Right ventricle myocardium superior (tissue), 1 donor: Measurements from ENCODE around the gene PBRM1. TPM values are rescaled to one million over a fixed set of nuclear protein-coding genes. Genes with fewer than 3 reads are reported as not detected.
A peak's percentile ranks its signal among the peaks of the same experiment; 100 is the strongest.
"Not testable (repeated sequence)": the region's sequence is repeated elsewhere in the genome, so short reads cannot be mapped to it uniquely, and the experiment has no call there.

ENCODE experiments used
- ATAC-seq: fragments of 200-7000 bp; cut with Tn5 transposase; one replicate; pipeline ENCODE4 v1.9.1; 2020; ENCODE audit warnings: mild to moderate bottlenecking; ENCODE audit not compliant: poor library complexity
- DNase-seq: peaks from one replicate; pipeline ENCODE4 v3.0.0-alpha.2; 2020
- intact Hi-C: fragments of 100-400 bp; cut with DNase I; formaldehyde crosslinking; loops from one replicate; pipeline ENCODE4 v1.11.2; 2022
- total RNA-seq: library from RNA; stranded (reverse); fragmentation: NEBNext Ultra II Directional; extraction: Animal tissue kit (Norgen Biotek cat#: 25700); gene quantifications from one replicate; pipeline ENCODE4 v1.2.1, GENCODE V29; 2021
- donor health status: DM: no; HTN: yes; CAD: no; lungs with severe emphysema.

Gene PBRM1
- total RNA-seq, 1 donor from 2014 or later: 45.1 TPM

DNA sequence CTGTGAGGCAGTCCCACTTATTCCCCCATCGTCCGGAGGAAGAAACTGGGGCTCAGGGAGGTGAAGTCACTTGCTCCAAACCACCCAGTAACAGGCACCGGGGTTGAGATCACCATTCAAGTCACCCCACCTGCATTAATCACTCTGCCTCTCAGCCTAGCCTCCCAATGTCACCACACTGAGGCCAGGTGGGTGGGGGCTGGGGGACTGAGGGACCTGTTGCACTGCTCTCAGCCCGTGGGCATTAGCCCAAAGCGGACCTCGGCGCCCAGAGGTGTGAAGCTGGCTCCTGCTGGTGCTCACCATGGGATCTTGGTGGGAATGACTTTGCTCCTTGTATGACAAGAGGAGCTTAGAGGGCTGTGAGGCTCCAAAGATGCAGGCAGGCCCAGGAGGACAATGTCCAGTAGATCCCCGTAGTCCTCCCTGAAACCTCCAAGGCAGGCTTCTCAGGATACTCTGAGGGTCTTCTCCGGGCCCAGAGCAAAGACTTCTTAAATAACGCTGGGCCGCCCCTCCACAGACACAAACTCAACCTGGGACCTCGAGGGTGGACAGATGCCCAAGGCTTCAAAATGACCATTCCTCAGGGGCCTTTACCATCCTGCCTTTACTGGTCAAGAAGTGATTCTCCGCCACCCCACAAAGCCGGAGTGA lies 153.7 kb downstream of the PBRM1 start:
- no peak for DNase-seq
- intact Hi-C loops: no loop called here
- no peak for ATAC-seq

DNA sequence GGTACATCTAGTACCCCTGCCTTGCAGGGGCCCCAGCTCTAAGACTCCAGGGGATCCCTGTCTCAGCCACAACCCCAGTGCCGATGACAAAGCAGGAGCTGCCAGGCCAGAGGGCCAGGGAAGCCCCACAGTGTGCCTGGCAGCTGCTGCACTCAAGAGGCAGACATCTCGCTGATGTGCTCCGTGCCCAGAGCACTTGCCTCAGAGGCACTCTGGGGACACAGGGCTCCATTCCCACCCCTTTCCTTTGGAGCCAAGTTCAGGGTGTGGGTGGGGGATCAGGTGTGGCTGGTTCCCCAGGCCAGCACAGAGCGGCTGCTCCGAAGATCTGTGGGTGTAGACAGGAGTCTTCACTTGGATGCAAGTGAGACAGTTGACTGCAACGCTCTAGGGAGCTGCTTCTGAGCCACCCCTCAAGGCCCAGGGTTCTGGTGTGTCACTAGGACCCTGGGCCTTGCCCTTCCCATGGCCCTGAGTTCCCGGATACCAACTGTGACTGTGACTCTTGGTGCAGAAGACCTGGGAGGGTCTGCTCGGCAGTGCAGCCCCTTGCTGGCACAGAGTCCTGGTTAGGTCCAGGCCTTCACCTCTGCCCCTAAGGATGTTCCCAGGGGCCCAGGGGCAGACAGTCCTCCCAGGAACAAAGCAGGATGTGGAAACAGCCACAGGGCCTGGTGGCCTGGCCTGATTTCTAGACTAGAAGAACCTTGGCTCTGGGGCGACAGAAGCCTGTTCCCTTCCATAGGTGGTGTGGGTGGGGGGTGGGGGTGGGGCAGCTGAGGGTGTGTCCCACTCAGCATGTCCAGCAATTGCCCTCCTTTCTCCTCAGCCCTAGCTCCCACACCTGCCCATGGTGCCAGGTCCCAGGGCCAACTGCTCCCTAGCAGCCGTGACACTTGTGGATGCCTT lies 154.5 kb downstream of the PBRM1 start:
- ATAC-seq (peak; percentile 65), DNase-seq (peak; percentile 79)
- intact Hi-C loops: no loop called here

DNA sequence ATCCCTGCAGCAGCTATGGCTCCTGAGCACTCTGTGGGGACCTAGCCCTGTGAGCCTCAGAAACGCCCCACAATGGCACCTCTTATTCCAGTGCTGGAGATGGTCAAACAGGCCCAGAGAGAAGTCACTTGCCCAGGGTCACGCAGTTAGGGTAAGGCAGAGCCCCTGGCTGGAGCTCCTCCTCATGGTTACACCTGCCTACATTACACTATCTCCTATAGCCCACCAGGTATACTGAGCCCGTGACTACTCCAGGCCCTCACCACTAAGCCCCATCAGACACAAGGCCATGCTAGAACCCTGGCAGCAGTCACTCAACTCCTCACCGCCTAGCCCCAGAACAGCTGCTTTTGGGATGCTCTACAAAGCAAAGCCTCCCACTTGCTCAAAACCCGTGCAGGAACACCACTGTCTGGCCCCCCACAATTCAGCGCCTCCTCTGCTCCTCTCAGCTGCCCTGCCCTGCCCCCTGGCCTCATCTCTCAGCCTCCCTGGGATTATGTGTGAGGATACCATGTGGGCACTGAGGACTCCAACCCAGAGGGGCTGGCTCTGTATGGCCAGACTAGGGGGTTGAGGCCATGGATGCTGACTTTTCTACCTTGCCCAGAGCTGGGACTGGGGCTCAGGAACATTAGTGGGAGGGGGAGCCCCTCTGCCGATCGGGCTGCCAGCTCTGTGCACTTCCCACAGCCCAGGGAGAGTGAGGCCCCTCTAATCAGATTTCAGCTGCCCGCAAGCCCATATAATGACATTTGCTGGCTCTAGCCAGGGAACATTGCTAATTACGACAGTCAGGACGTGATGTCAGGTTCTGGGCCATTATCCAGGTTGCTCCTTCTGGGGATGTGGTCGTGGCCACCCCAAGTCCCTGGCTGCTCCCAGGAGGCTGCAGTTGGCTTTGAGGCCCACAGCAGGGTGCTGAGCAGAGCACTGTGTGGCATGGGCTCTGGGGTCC lies 156.1 kb downstream of the PBRM1 start:
- intact Hi-C loops: no loop called here
- ATAC-seq (peak; percentile 58), DNase-seq (peak; percentile 72)

DNA sequence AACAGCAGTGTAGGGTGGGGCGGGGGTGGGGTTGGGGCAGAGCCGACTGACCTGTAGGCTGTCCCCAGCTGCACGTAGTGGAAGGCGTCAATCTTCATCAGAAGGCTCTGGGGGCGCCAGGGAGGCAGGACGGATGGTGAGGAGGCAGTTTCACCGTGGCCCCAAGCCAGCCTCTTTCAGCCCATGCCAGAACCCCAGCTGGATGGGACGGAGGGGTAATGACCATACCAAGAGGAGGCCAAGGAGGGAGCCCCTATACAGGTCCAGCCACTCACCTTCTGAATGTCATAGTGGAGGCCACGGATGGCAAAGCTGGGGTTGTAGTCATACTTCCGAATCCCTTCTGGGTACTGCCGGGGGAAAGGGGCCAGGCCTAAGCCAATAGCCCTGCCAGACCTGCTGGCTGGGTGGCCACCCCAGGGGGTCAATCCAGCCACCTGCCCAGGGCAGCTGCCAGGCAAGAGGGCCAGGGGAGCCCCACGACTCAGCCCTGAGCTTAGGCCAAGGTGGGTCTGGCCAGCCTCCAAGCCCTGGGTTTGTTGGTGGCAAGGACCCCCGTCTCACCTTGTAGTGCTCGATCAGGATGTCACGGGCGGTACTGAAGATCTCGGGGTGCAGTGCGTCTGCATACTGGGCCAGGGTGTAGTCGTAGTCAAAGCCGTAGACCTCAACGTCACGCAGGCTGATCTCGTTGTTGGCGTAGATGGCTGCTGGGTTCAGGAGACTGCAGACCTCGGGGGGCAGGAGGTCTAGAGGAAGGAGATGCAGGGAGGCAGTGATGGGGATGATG lies 156.9 kb downstream of the PBRM1 start:
- ATAC-seq (no peak), DNase-seq (no peak)
- intact Hi-C loops: no loop called here

DNA sequence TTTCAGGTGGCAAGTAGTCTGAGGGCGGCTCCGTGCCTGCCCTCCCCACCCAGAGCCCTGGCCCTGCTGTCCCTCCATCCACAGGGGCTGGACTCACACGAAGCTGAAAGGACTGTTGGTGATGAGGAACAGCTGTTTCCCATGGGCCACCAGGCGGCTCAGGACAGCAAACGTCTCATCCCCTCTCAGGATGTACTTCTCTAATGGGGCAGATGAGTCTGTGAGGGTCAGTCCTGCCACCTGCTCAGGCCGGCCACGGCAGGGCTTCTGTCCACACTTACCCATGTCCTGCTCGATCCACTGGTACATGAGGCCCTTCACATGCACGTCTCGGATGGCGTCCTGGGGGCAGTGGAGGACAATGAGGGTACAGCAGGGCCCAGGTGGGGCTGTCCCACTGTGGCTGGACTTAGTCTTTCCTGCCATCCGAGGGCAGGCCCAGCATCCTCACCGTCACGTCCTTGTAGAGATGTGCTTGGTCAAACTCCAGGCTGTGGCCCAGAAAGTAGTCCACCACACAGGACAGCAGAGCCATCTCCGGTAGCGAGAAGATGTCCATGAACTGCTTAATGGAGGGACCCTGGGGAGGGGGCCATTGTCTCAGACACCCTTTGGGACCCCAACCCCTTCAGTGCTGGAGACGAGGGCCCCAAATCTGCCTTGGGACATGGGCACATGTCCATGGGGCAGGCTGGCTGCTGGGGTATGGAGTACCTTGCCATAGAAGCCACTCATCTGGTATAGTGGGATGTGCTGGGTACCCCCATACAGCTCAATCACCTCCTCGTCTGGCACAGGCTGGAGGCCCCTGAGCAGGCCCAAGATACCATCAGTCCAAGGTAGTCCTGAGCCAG lies 157.8 kb downstream of the PBRM1 start:
- ATAC-seq (no peak), DNase-seq (peak; percentile 40)
- intact Hi-C loops: no loop called here

DNA sequence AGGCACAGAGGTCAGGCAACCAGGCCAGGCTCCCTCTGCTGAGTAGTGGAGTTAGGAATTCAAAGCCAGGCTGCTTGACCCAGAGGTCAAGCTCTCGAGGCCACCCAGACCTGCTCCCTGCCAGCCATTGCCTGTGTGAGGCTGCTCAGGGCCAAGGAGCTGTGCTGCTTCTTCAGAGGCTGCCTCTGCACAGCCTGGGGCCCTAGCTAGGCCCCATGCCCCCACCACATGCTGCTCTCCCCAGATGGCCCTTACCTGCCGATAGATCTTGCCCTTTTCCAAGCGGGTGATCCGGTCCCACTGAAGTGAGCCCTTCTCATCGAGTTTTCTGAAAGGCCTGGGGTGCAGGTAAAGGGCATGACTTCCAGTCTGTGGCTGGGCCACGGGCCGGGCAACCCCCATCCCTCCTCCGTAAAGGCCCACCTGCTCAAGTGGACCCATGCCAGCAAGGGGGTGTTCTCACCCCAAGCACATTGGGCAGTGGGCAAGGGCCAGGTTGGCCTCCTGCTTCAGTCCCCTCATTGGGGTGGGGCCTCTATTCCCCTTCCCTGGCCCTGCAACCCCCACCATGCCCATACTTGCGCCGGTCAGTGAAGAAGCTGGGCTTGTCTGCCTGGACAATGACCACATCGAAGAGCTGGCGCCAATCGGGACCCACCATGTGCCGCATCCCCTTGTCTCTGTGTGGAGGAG lies 158.5 kb downstream of the PBRM1 start:
- DNase-seq (peak; percentile 43), ATAC-seq (no peak)
- intact Hi-C loops: no loop called here

DNA sequence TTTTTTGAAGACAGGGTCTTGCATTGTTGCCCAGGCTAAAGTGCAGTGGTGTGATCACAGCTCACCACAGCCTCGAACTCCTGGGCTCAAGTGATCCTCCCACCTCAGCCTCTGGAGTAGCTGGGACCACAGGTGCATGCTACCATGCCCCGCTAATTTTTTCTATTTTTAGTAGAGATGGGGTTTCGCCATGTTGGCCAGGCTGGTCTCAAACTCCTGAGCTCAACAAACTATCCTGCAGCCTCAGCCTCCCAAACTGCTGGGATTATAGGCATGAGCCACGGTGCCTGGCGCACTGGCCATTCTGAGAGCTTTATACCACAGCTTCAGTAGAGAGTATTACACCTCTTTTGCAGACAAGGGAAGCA lies 159.1 kb downstream of the PBRM1 start:
- intact Hi-C loops, ATAC-seq, DNase-seq: not testable (repeated sequence)

DNA sequence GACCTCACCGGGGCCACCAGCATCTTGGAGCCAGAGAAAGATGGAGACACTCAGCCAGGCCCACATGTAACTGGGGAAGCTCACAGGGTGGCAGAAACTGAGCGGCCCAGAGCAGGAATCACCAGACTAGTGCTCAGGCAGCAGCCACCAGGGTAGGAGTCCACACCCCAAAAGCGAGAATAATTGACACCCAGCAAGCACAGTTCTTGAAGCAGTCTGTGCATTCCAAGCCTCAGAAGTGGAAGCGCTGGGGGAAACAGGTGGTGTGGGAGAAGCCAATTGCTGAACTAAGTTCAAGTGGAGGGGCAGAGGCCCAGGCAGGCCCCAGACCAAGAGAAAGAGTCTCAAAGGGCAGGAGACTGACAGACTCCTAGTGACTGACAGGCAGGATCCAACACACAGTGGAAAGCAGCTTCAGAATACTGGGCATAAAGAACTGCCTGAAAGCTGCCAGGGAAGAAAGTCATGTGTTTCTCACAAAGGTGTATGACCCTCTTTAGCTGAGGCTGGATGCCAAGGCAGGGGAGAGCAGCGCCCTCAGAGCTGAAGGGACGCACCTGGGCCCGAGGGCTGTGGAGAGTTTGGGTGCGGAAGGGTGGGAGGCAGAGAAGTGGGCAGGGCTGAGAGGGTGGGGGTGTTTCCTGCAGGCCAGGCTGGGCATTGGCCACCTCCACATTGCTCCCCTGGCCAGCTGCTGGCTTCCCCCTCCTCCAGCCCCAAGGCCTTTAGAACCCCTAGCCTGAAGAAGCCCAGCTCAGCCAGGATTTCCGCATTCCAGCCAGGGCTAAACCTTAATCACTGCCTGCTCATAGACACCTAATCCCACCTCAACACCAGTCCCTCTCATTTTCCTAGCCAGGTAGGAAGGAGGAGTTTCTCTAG lies 159.8 kb downstream of the PBRM1 start:
- intact Hi-C loops: no loop called here
- ATAC-seq (no peak), DNase-seq (peak; percentile 34)

DNA sequence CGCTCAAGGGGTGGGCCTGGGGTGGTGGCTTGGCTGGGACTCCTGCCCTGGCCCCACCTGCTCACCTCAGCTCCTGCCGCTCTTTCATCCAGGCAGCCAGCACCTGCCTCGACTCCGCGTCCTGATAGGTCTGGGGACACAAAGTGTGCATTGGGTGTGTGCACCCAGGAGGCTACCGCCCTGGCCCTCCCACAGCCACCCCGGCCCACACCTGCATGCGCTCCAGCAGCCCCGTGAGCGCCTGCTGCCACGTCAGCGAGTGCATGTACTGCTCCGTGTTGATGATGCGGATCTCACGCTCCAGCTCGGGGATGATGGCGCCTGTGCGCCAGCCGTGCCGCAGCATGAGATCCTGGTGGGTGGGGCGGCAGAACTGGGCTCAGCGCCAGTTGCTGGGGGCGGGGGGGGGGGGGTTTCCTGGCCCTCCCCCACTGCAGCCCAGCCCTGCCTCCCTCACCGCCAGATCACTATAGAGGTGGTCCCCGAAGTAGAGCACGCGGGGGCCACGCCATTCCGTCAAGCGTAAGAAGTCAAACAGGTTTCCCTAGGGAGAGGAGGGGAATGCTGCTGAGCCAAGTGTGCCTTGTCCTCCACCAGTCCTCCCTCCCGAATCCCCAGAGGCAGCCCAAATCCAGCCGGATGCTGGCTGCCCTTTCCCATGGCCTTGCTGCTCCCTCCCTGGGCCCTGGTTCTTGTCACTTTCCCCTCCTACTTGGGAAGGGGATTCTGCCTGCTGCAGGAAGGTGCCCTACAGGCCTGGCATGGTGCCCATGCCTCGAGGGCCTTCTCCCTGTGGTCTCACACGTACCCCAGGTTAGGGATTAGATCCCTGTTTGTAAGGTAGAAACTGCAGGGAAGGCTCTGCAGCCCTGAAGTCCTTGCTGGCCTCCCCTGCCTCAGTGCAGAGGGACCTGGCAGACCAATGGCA lies 160.7 kb downstream of the PBRM1 start:
- intact Hi-C loops: no loop called here
- peak; percentile 1 for ATAC-seq
- DNase-seq: peak; percentile 55

DNA sequence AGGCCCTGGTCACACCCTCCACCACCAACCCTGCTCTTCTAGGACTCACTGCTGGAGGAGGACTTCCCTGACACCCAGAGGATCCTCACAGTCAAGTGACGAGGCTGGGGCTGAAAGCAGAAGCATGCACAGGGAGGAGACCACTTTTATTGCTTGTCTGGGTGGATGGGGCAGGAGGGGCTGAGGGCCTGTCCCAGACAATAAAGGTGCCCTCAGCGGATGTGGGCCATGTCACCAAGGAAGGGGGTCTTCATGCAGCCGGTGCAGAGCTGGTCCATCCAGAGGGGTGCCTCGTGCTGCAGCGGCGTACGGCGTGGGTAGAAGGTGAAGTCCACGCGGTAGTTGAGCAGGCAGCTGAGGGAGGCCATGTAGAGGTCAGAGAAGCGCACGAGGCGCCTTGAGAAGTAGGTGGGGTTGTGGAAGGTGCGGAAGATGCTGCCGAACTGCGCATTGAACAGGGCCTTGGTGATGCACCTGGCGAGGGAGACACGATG lies 161.4 kb downstream of the PBRM1 start:
- ATAC-seq (no peak), DNase-seq (peak; percentile 37)
- intact Hi-C loops: no loop called here

DNA sequence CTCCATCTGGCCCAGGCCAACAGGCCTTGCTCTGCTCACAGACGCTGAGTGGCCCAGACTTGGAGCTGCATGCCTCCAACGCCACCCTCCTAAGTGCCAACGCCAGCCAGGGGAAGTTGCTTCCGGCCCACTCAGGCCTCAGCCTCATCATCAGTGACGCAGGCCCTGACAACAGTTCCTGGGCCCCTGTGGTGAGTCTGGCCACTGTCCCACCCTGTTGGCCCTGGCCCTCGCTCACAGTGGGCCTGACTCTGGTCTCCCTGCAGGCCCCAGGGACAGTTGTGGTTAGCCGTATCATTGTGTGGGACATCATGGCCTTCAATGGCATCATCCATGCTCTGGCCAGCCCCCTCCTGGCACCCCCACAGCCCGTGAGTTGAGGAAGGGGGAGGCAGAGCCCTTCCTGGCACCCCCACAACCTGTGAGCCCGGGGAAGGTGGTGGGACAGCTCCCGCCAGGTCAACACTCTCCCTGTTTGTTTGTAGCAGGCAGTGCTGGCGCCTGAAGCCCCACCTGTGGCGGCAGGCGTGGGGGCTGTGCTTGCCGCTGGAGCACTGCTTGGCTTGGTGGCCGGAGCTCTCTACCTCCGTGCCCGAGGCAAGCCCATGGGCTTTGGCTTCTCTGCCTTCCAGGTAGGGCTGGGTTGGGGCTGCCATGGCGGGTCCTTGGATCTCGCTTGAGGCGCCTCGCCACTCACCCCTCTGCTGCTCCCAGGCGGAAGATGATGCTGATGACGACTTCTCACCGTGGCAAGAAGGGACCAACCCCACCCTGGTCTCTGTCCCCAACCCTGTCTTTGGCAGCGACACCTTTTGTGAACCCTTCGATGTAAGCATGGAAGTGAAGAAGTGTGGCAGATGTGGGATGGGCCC lies 162.1 kb downstream of the PBRM1 start:
- peak; percentile 40 for DNase-seq
- intact Hi-C loops: no loop called here
- no peak for ATAC-seq

DNA sequence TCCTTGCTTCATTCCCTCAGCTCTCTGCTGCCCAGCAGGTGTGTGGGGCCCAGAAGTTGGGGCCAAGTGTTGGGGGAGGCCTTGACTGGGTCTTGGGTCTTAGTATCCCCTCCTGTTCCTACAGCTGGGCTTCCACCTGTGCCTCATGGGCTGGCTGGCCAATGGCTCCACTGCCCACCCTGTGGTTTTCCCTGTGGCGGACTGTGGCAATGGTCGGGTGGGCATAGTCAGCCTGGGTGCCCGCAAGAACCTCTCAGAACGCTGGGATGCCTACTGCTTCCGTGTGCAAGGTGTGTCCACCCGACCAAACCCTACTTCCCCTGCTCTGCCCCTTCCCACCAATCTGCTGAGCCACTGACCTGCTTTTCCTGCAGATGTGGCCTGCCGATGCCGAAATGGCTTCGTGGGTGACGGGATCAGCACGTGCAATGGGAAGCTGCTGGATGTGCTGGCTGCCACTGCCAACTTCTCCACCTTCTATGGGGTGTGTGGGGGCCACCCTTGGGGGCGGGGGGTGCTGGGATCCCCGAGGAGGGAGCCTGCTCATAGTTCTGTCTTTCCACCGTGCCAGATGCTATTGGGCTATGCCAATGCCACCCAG lies 163.0 kb downstream of the PBRM1 start:
- intact Hi-C loops: no loop called here
- DNase-seq (no peak), ATAC-seq (no peak)

DNA sequence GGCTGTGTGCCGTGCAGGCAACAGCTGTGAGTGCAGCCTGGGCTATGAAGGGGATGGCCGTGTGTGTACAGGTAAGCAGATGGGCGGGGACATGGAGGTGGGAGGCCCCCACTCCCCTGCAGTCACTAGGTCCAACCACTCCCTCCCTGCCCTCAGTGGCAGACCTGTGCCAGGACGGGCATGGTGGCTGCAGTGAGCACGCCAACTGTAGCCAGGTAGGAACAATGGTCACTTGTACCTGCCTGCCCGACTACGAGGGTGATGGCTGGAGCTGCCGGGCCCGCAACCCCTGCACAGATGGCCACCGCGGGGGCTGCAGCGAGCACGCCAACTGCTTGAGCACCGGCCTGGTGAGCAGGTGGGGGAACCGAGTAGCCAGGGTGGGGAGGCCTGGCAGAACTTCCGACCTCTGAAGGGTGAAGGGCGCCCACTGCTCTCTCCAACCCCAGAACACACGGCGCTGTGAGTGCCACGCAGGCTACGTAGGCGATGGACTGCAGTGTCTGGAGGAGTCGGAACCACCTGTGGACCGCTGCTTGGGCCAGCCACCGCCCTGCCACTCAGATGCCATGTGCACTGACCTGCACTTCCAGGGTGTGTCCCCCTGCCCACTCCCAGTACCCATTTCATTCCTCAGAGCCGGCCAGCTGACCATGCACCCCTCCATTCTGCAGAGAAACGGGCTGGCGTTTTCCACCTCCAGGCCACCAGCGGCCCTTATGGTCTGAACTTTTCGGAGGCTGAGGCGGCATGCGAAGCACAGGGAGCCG lies 163.6 kb downstream of the PBRM1 start:
- DNase-seq (peak; percentile 39), ATAC-seq (no peak)
- intact Hi-C loops: no loop called here
